ENCODE results near the gene RFPL1. TPM values are rescaled to one million over a fixed set of nuclear protein-coding genes. Genes with fewer than 3 reads are reported as not detected.

The RFPL1 gene
- total RNA-seq, 2 experiments from 2014 or later: not detected

GRCh38 chr22:29427176-29427760 lies 11.1 kb upstream of the RFPL1 start:
- Mint-ChIP-seq H3K27ac (no peak overlapping the region), H3K4me1 (ENCODE audit: low read depth) (no peaks in the 10 kb centered on the region), H3K27me3 (peaks cover 7% of the 10 kb centered on the region), H3K4me3 (no peak overlapping the region), H3K36me3 (ENCODE audit: low read depth) (no peaks in the 10 kb centered on the region), H3K9me3 (no peaks in the 10 kb centered on the region)
- intact Hi-C loops (cut with micrococcal nuclease): no loop called here
- no peak for DNase-seq
- TF ChIP-seq CTCF (IDR thresholded peaks at IDR 0.05): no peak
- ChIA-PET CTCF (no interaction called here), POLR2A (interaction anchor here (0.7 kb wide), 1 partner anchor 15 kb away, joined by 4 read pairs; no protein-coding TSS in a partner anchor)
- no peak for ATAC-seq

- Mint-ChIP-seq H3K4me3 (no peak overlapping the region), H3K36me3 (ENCODE audit: low read depth) (no peaks in the 10 kb centered on the region), H3K27me3 (peaks cover 10% of the 10 kb centered on the region), H3K4me1 (ENCODE audit: low read depth) (no peaks in the 10 kb centered on the region), H3K27ac (no peak overlapping the region), H3K9me3 (no peaks in the 10 kb centered on the region)
- POLR2A ChIA-PET: no interaction called here
- CTCF ChIA-PET: no interaction called here
- no peak for ATAC-seq
- no peak for TF ChIP-seq CTCF (IDR thresholded peaks at IDR 0.05)
- DNase-seq: no peak
- intact Hi-C loops (cut with micrococcal nuclease): no loop called here
Observed at GRCh38 chr22:29431986-29432385, 6.4 kb upstream of the RFPL1 start.

GRCh38 chr22:29433856-29434255 lies 4.5 kb upstream of the RFPL1 start:
- no peaks in the 10 kb centered on the region for H3K4me1 Mint-ChIP-seq (ENCODE audit: low read depth)
- POLR2A ChIA-PET: no interaction called here

GRCh38 chr22:29434288-29434687 lies 4.1 kb upstream of the RFPL1 start:
- DNase-seq (no peak), ATAC-seq (no peak)
- no peaks in the 10 kb centered on the region for H3K9me3 Mint-ChIP-seq
- H3K4me1 Mint-ChIP-seq (ENCODE audit: low read depth): no peaks in the 10 kb centered on the region
- H3K36me3 Mint-ChIP-seq (ENCODE audit: low read depth): no peaks in the 10 kb centered on the region
- CTCF ChIA-PET: no interaction called here
- H3K4me3 Mint-ChIP-seq: no peak overlapping the region
- POLR2A ChIA-PET: no interaction called here
- peaks cover 10% of the 10 kb centered on the region for H3K27me3 Mint-ChIP-seq
- no peak overlapping the region for H3K27ac Mint-ChIP-seq
- intact Hi-C loops (cut with micrococcal nuclease): no loop called here
- no peak for TF ChIP-seq CTCF (IDR thresholded peaks at IDR 0.05)

More at GRCh38 chr22:29433856-29434255, 4.5 kb upstream of the RFPL1 start:
- H3K9me3 Mint-ChIP-seq: no peaks in the 10 kb centered on the region
- peaks cover 10% of the 10 kb centered on the region for H3K27me3 Mint-ChIP-seq
- no peaks in the 10 kb centered on the region for H3K36me3 Mint-ChIP-seq (ENCODE audit: low read depth)
- no peak for TF ChIP-seq CTCF (IDR thresholded peaks at IDR 0.05)
- H3K4me3 Mint-ChIP-seq: no peak overlapping the region
- CTCF ChIA-PET: interaction anchor here (0.9 kb wide), 1 partner anchor 10 kb away, joined by 4 read pairs; no protein-coding TSS in a partner anchor
- DNase-seq: no peak
- ATAC-seq: no peak
- intact Hi-C loops (cut with micrococcal nuclease): no loop called here
- H3K27ac Mint-ChIP-seq: no peak overlapping the region

- TF ChIP-seq CTCF (IDR thresholded peaks at IDR 0.05): no peak
- no peaks in the 10 kb centered on the region for H3K4me1 Mint-ChIP-seq (ENCODE audit: low read depth)
- ChIA-PET POLR2A (no interaction called here), CTCF (no interaction called here)
- intact Hi-C loops (cut with micrococcal nuclease): no loop called here
- ATAC-seq (no peak), DNase-seq (no peak)
- H3K36me3 Mint-ChIP-seq (ENCODE audit: low read depth): no peaks in the 10 kb centered on the region
- peaks cover 10% of the 10 kb centered on the region for H3K27me3 Mint-ChIP-seq
- H3K9me3 Mint-ChIP-seq: no peaks in the 10 kb centered on the region
- H3K4me3 Mint-ChIP-seq: no peak overlapping the region
- H3K27ac Mint-ChIP-seq: no peak overlapping the region
Observed at GRCh38 chr22:29435236-29436136, 2.9 kb upstream of the RFPL1 start.

Data from activated CD8-positive, alpha-beta T cell treated with anti-CD3 and anti-CD28 coated beads for 36 hours (primary cell).